ENCODE data around the gene MRS2.

The MRS2 gene

DNA sequence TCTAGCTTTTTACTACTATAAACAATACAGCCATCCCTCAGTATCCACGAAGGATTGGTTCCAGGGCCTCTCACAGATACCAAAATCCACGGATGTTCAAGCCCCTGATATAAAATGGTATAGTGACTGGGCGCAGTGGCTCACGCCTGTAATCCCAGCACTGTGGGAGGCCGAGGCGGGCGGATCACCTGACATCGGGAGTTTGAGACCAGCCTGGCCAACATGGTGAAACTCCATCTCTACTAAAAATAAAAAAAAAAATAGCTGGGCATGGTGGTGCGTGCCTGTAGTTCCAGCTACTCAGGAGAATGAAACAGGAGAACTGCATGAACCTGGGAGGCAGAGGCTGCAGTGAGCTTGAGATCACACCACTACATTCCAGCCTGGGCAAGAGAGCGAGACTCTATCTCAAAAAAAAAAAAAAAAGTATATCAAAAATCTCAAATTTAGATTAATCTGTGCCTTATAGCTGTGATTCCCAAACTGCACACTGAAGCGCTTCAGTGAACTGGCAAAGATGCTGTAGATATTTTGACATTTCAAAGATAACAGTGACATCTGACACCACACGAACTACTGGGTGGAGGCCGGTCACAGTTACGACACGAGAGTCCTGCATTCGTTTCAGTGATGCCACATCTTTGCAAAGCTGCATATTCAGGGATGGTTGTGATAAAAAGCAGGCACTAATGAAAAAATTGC lies 38.3 kb downstream of the MRS2 start:
- no peak for TF ChIP-seq CTBP1 (IDR thresholded peaks at IDR 0.05; ENCODE audit: borderline replicate concordance)
- no peak for TF ChIP-seq ELF4 (IDR thresholded peaks at IDR 0.05)
- no peak for TF ChIP-seq HDGF (IDR thresholded peaks at IDR 0.05; ENCODE audit: borderline replicate concordance)
- no peak for TF ChIP-seq FOXA1 (IDR thresholded peaks at IDR 0.05)
- no peak for TF ChIP-seq FOXM1 (IDR thresholded peaks at IDR 0.05; ENCODE audit: borderline replicate concordance)
- ChIA-PET CTCF (interaction anchor here (0.6 to 2.2 kb wide), 3 partner anchors 11 to 911 kb away, joined by 3 to 6 read pairs (median 6); no protein-coding TSS in a partner anchor), POLR2A (no interaction called here)
- peak; percentile 26 for DNase-seq (ENCODE audit: extremely low spot score)

GRCh38 chr6:24441599-24441904 lies 38.8 kb downstream of the MRS2 start:
- ChIA-PET POLR2A (no interaction called here), CTCF (interaction anchor here (2.2 kb wide), 1 partner anchor 11 kb away, joined by 6 read pairs; no protein-coding TSS in a partner anchor)
- TF ChIP-seq FOXM1 (IDR thresholded peaks at IDR 0.05; ENCODE audit: borderline replicate concordance) = no peak
- TF ChIP-seq SP1 (IDR thresholded peaks at IDR 0.05) = no peak
- TF ChIP-seq L3MBTL2 (conservative IDR thresholded peaks at IDR 0.05) = no peak
- TF ChIP-seq PKNOX1 (IDR thresholded peaks at IDR 0.05) = no peak

DNA sequence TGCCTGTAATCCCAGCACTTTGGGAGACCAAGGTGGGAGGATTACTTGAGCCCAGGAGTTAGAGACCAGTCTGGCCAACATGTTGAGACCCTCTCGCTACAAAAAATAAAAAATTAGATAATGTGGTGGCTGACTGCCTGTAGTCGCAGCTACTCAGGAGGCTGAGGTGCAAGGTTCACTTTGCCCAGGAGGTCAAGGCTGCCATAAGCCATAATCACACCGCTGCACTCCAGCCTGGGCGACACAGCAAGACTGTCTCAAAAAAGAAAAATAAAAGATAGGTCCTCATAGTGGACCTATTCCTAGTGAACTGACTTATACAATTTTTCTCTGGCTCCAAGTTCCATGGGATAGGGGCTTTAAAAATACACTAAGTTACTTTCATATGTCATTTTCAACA lies 41.9 kb downstream of the MRS2 start:
- TF ChIP-seq ARNT (IDR thresholded peaks at IDR 0.05) (no peak), FOXK2 (IDR thresholded peaks at IDR 0.05) (no peak), HDGF (IDR thresholded peaks at IDR 0.05; ENCODE audit: borderline replicate concordance) (no peak), BHLHE40 (IDR thresholded peaks at IDR 0.05; ENCODE audit: borderline replicate concordance) (no peak), ZNF384 (IDR thresholded peaks at IDR 0.05) (no peak), SP1 (IDR thresholded peaks at IDR 0.05) (no peak)
- POLR2A ChIA-PET = no interaction called here
- CTCF ChIA-PET = interaction anchor here (0.5 to 1.8 kb wide), 3 partner anchors 14 to 77 kb away, joined by 3 read pairs; no protein-coding TSS in a partner anchor
- DNase-seq (ENCODE audit: extremely low spot score) = no peak

More at GRCh38 chr6:24441599-24441904, 38.8 kb downstream of the MRS2 start:
- DNase-seq (ENCODE audit: extremely low spot score) = no peak

DNA sequence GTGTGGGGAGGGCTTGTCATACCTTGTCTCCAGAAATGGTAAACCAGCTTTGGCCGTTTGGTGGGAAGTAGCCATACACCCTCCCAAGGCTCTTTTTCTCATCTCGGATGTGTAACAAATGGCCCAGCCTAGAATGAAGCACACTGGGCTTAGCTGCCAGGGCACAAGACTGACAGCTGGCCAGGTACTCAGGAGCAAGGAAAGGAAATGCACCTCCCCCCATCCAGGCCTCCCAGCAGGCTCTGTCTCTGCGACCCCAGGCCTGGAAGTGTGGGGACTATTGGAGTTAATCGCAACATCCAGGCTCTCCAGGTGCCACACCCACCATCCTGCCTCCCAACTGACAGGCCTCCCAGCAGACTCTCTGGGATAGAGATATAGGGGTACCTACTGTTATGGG lies 43.0 kb downstream of the MRS2 start:
- CTCF ChIA-PET = no interaction called here
- DNase-seq (ENCODE audit: extremely low spot score) = no peak
- TF ChIP-seq CTBP1 (IDR thresholded peaks at IDR 0.05; ENCODE audit: borderline replicate concordance) (no peak), SUZ12 (IDR thresholded peaks at IDR 0.05) (no peak), NFRKB (IDR thresholded peaks at IDR 0.05) (no peak), TARDBP (IDR thresholded peaks at IDR 0.05) (no peak), HDGF (IDR thresholded peaks at IDR 0.05; ENCODE audit: borderline replicate concordance) (no peak), FOXA1 (IDR thresholded peaks at IDR 0.05) (no peak), FOXK2 (IDR thresholded peaks at IDR 0.05) (no peak)
- POLR2A ChIA-PET = no interaction called here

DNA sequence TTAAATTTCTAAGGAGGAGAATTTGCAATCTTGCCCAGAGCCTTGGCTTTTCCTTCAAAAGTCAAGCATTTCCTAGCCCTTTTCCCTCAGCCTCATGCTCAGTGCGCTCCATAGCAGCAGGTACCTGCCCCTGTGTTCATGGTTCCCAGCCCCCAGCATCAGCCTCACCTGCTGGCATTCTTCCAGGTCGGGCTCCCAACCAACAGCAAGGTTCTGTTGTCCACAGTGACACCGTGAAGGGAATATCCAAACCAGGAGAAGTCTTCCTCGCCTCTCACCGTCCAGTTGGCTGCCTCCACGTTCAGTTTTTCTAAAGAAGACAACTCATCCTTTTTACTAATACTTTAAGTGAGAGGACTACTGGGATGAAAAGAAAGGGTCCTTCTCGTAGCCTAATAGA lies 43.9 kb downstream of the MRS2 start:
- ChIA-PET POLR2A (no interaction called here), CTCF (no interaction called here)

DNA sequence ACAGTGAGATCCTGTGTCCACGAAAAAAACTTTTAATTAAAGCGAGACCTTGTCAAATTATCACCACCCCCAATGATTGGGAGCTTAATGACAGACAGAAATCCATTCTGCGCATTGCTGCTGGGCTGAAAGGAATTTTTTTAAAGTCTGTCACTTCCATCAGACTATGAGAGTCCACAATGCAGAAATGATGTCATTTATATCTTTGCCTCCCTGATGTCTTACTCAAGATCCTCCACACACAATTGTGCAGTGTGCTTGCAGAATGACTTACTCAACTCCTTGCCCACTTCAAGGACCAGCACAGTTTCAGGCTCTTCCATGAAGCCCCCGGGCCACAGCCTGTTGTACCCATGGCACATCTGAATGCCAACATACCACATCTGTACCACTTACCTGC lies 45.7 kb downstream of the MRS2 start:
- ChIA-PET POLR2A (no interaction called here), CTCF (no interaction called here)
- no peak for TF ChIP-seq PKNOX1 (IDR thresholded peaks at IDR 0.05)
- TF ChIP-seq HDGF (IDR thresholded peaks at IDR 0.05; ENCODE audit: borderline replicate concordance) = no peak
- DNase-seq (ENCODE audit: extremely low spot score) = no peak

More for the DNA sequence above, 43.9 kb downstream of the MRS2 start:
- no peak for TF ChIP-seq FOXK2 (IDR thresholded peaks at IDR 0.05)
- TF ChIP-seq SP1 (IDR thresholded peaks at IDR 0.05) = no peak
- TF ChIP-seq BHLHE40 (IDR thresholded peaks at IDR 0.05; ENCODE audit: borderline replicate concordance) = no peak
- TF ChIP-seq NFRKB (IDR thresholded peaks at IDR 0.05) = no peak
- TF ChIP-seq HDGF (IDR thresholded peaks at IDR 0.05; ENCODE audit: borderline replicate concordance) = no peak
- no peak for TF ChIP-seq PKNOX1 (IDR thresholded peaks at IDR 0.05)
- TF ChIP-seq SUZ12 (IDR thresholded peaks at IDR 0.05) = no peak
- no peak for TF ChIP-seq LEF1 (IDR thresholded peaks at IDR 0.05; ENCODE audit: borderline replicate concordance)
- TF ChIP-seq TARDBP (IDR thresholded peaks at IDR 0.05) = no peak
- no peak for TF ChIP-seq ARNT (IDR thresholded peaks at IDR 0.05)
- TF ChIP-seq FOXM1 (IDR thresholded peaks at IDR 0.05; ENCODE audit: borderline replicate concordance) = no peak
- DNase-seq (ENCODE audit: extremely low spot score) = no peak

DNA sequence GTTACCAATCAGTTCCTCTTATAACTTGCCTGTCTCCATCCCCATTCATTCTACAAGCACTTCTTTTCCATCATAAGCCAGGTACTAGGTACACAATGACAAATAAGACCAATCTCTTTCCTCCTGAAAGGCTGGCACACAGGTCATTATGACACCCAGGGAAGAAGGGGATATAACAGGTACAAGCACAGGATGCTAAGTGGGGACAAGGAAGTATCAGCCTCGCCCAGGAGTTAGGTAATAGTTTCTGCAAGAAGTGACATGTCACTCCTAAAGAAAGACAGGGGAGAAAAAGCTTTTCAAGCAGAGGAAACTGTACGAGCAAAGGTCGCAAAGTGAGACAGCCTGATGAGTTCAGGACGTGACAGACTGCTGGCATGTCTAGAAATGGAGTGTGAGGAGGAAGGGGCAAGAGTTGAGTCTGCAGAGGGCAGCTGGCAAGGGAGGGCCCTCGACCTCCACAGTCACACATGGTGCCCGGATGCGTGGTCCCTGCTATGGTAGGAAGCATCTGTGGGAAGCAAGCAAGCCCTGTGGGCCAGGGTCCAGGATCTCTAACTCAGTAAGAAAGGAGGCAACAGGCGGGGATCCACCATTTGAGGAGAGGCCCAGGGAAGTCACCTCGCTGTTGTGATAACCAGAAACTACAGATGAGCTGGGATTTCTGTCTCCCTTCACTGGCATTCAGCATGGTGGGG lies 46.2 kb downstream of the MRS2 start:
- TF ChIP-seq ZNF384 (IDR thresholded peaks at IDR 0.05) = no peak
- no peak for TF ChIP-seq PKNOX1 (IDR thresholded peaks at IDR 0.05)
- TF ChIP-seq SP1 (IDR thresholded peaks at IDR 0.05) = no peak
- no peak for TF ChIP-seq CTBP1 (IDR thresholded peaks at IDR 0.05; ENCODE audit: borderline replicate concordance)
- no peak for TF ChIP-seq FOXM1 (IDR thresholded peaks at IDR 0.05; ENCODE audit: borderline replicate concordance)
- TF ChIP-seq TARDBP (IDR thresholded peaks at IDR 0.05) = no peak
- TF ChIP-seq FOXA1 (IDR thresholded peaks at IDR 0.05) = no peak
- TF ChIP-seq NFRKB (IDR thresholded peaks at IDR 0.05) = no peak
- no peak for TF ChIP-seq ARNT (IDR thresholded peaks at IDR 0.05)
- TF ChIP-seq L3MBTL2 (conservative IDR thresholded peaks at IDR 0.05) = no peak
- TF ChIP-seq BHLHE40 (IDR thresholded peaks at IDR 0.05; ENCODE audit: borderline replicate concordance) = no peak
- no peak for TF ChIP-seq HDGF (IDR thresholded peaks at IDR 0.05; ENCODE audit: borderline replicate concordance)
- ChIA-PET CTCF (no interaction called here), POLR2A (no interaction called here)
- no peak for DNase-seq (ENCODE audit: extremely low spot score)

Data from HEK293T (cell line).